Hematopoietic multipotent progenitor cell treated with erythropoietin and hydrocortisone succinate and interleukin-3 and kit ligand, for 17 days (in vitro differentiated cells): Measurements from ENCODE around the gene SMAGP.
"Not testable (repeated sequence)": the region's sequence is repeated elsewhere in the genome, so short reads cannot be mapped to it uniquely, and the experiment has no call there.

Experiments
- DNase-seq: peaks from one replicate; pipeline ENCODE4 v3.0.0-alpha.2; 2015; ENCODE audit warnings: low spot score

Gene SMAGP

DNA sequence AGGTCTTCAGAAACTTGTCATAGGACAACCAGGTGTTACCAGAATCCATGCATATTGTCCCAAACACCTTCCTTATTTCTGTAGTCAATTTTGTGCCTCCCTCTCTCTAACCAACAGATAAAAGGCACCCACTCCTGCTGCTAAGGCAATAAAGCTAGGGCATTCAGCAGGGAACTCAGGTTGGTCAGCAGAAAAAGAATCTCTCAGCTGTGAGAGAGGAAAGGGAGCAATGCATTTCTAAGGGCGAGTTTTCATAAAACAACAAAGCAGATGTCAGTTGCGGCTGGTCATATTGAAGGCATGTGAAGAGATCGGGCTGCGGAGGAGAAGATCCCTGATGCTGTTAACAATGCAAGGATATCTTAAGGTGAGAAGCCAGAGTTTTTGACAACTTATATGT lies 45.0 kb downstream of the SMAGP start:
- no peak for DNase-seq

- DNase-seq = no peak
Measured at GRCh38 chr12:51224625-51225024, 45.6 kb downstream of the SMAGP start.

DNA sequence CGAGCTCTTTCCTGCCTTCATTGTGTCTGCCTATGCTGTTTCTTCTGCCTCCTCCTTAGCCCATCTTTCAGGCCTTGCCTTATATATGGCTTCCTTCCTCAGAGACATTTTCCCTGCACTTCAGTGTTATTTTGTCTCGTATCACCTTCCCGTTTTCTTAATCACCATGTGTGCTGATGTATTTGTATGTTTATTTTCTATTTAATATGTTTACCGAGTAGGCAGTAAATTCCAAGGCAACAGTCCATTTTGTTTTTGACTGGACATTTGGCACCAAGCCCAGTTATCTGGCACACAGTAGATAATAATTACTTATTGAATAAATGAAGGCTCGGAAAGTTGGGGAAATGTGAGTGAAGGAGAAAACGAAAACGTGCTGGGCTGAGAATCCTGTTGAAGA lies 47.8 kb downstream of the SMAGP start:
- no peak for DNase-seq

DNA sequence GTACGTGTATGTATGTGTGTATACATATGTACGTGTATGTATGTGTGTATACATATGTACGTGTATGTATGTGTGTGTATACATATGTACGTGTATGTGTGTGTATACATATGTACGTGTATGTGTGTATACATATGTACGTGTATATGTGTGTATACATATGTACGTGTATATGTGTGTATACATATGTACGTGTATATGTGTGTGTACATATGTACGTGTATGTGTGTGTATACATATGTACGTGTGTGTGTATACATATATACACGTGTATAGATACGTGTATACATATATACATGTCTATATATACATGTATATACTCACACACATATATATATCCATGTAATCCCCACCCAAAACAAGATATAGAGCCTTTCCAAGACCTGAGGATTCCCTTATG lies 50.4 kb downstream of the SMAGP start:
- DNase-seq = not testable (repeated sequence)

- no peak for DNase-seq
Measured at GRCh38 chr12:51219322-51219721, 50.9 kb downstream of the SMAGP start.

GRCh38 chr12:51218607-51219161 lies 51.5 kb downstream of the SMAGP start:
- DNase-seq = no peak

- peak; percentile 71 for DNase-seq
Measured at GRCh38 chr12:51217968-51218606, 52.1 kb downstream of the SMAGP start, which contains the start of gene POU6F1. POU6F1 (minus strand) TSS chr12:51218062; CDS start chr12:51206836, 11,226 bp downstream.

DNA sequence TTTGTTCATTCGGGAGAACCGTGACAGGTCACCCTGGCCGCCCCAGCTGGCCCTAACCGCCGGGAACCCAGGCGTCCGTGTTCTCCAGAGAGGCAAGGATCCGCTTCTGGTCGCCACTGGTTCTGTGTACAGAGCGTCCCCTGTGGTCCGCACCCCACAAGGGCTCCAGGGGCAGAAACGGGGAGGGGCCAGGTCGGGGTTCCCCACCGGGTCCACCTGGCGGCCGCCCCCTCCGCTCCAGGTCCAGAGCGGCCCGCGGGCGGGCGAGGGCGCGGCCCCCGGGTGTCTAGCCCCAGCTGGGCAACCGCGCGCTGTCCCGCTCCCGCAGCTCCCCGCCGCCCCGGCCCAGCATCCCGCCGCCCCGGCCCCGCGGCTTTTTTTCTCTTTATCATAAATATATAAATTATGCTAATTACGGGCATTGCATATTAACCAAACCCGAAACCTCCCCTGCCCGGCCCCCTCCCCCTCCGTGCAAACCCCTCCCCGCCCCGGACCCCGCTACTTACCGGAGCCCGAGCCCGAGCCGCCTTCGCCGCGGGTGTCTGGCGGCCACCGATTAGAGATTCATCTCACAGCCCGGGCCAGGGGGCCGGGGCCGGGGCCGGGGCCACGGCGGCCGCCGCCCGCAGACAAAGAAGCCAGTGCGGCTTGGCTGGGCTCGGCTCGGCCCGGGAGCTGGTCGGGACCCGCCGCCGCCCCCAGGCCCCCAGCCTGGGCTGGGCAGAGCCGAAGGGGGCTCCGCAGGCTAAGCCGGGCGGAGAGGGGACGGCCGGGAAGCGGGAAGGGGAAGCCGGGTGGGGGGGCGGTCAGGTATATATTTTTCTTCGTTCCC lies 52.9 kb downstream of the SMAGP start:
- DNase-seq = peak; percentile 50

GRCh38 chr12:51216642-51217041 lies 53.6 kb downstream of the SMAGP start:
- DNase-seq = no peak

DNA sequence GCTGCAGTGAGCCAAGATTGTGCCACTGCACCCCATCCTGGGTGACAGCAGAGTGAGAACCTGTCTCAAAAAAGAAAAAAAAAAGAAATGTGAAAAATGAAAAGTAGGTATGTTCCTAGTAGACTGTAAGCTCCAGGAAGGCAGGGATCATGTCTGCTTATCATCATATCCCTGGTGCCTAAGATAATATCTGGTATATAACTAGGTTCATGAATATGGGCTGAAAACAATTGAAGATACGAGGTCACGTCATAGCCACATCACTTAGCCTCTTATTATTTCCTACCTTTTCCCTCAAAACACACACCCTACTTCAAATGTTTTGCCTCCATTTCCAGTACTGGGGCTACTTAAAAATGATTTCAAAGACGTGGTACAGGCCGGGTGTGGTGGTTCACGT lies 55.3 kb downstream of the SMAGP start:
- DNase-seq = no peak

DNA sequence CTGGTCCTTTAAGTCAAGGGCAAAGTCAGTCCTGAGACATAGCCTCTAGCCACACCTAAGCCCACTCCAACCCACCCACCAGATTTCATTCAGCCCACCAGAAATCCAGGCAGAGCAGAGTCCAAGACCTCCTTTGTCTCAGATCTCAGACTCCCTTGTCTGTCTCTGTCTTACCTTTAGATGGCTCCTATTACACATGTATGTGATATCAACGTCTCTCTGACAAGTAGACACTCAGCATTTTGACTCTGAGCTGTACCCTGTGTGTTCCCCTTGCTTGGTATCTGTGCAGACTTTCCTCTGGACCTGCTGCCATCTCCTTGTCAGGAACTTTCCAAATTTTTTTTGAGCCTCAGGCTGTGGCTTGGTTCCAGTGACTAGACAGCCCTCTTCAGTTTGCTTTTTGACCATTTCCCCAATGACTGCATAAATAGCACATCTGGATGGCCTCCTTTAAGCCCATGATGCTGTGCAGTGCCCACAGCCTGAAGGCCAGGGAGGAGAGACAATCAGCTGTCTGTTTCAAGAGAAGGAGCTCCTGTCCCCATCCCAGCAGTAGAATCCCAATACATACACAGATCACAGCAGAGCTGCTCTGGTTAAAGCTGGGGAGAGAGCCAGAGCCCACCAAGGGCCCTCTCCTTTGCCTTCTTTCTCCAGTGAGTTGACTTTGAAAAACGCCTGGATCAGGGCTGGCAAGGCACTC lies 59.4 kb downstream of the SMAGP start:
- no peak for DNase-seq

- DNase-seq = no peak
Measured at GRCh38 chr12:51209259-51209658, 61.0 kb downstream of the SMAGP start.

- DNase-seq = no peak
Measured at GRCh38 chr12:51208016-51208660, 62.1 kb downstream of the SMAGP start.

- no peak for DNase-seq
Measured at GRCh38 chr12:51205350-51205749, 64.9 kb downstream of the SMAGP start.

- DNase-seq = no peak
Measured at GRCh38 chr12:51202718-51203117, 67.5 kb downstream of the SMAGP start.

DNA sequence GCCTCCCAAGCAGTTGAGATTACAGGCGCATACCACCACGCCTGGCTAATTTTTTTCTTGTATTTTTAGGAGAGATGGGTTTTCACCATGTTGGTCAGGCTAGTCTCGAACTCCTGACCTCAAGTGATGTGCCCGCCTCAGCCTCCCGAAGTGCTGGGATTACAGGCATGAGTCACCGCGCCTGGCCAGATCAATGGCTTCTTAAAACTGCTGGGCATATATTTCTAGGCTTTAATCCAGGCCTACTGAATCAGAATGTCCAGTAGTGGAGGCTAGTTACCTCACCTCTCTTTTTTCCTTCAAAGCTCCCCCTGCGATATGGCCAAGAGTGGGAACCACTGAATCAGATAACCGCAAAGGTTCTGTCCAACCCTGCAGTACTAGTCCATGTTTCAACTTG lies 69.4 kb downstream of the SMAGP start:
- no peak for DNase-seq

DNA sequence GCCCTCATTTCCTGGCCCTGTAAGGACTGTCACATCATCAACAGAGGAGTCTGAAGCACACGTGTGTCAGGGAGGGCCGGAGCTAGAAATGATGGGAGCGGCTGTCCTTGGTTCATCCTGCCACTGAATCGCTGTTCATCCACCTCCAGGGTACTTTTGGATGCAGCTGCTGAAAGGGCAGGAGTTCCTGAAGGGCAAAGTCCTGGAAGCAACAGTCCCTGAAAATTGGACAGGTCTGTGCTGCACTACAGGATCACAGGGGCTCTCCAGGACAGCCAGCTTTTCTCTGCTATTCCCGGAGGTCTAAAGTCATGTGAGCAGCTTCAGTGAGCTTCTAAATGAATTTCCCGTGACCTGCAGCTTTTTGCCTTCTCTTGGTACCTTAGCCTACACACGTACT lies 70.1 kb downstream of the SMAGP start:
- no peak for DNase-seq

DNA sequence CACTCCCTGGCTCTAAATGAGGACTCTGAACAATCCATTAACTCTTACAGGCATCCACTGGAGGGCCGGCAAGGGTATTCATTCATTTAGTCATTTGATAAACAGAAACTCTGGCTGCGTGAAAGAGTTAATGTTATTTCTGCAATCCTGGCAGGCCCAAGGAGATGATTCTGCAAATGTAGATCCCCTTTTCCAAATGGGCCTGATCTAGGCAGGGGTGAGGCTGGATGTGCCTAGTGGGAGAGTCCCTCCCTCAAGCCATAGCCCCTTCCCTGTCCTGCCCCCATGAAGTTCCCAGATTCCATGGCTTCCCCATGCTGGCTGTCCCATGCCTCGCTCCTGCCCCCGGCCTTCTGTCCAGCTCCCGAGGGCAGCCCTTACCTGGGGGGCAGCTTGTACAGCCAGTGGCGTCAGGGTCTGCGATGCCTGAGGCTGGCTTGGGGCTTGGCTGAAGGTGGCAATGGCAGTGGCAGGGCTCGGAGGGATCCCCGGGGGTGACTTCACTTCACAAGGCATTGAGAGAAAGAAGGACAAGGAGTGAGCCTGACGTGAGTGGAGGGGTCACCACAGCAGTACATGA lies 70.8 kb downstream of the SMAGP start:
- no peak for DNase-seq

GRCh38 chr12:51198568-51199365 lies 71.4 kb downstream of the SMAGP start:
- no peak for DNase-seq

- no peak for DNase-seq
Measured at GRCh38 chr12:51197736-51198567, 72.3 kb downstream of the SMAGP start.
